Fibroblast of pulmonary artery (primary cell): ENCODE results near the gene C21orf58.
"Not testable (repeated sequence)": the region's sequence is repeated elsewhere in the genome, so short reads cannot be mapped to it uniquely, and the experiment has no call there.

Experiments used
- DNase-seq: peaks from one replicate; pipeline ENCODE4 v3.0.0-alpha.2; 2010; ENCODE audit warnings: low read depth
- H3K4me3 ChIP-seq: replicated peaks from 2 replicates; pipeline ENCODE4 v1.5.1; 2011; ENCODE audit warnings: low read depth, mild to moderate bottlenecking, control low read depth, low read length, moderate library complexity
- TF ChIP-seq, protein P1 (sequence below): IDR thresholded peaks from 2 replicates; pipeline ENCODE4 v1.5.1; 2011; ENCODE audit warnings: mild to moderate bottlenecking, control low read depth, low read length, inconsistent platforms; ENCODE audit errors: missing control alignments

Gene C21orf58

DNA sequence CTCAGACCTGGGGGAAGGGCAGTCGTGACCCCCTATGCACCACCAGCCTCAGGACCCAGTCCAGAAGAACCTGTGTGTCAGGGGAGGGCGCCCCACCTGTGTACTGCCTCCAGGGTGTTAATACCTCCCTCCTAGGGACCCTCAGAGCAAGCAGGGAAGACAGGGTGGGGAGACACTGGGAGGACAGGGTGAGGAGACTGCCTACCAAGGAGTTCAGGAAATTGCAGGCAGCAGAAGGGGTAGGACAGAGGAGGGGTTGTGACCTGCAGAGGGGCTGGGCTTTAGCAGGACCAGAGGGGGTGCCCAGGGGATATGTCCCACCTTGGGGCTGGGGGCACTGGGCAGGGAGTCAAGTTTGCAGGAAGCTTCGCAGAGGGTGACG is 5.2 kb downstream of the C21orf58 start:
- DNase-seq: no peak
- no peak overlapping the region for H3K4me3 ChIP-seq
- TF ChIP-seq, protein P1, sequence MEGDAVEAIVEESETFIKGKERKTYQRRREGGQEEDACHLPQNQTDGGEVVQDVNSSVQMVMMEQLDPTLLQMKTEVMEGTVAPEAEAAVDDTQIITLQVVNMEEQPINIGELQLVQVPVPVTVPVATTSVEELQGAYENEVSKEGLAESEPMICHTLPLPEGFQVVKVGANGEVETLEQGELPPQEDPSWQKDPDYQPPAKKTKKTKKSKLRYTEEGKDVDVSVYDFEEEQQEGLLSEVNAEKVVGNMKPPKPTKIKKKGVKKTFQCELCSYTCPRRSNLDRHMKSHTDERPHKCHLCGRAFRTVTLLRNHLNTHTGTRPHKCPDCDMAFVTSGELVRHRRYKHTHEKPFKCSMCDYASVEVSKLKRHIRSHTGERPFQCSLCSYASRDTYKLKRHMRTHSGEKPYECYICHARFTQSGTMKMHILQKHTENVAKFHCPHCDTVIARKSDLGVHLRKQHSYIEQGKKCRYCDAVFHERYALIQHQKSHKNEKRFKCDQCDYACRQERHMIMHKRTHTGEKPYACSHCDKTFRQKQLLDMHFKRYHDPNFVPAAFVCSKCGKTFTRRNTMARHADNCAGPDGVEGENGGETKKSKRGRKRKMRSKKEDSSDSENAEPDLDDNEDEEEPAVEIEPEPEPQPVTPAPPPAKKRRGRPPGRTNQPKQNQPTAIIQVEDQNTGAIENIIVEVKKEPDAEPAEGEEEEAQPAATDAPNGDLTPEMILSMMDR: no peak

DNA sequence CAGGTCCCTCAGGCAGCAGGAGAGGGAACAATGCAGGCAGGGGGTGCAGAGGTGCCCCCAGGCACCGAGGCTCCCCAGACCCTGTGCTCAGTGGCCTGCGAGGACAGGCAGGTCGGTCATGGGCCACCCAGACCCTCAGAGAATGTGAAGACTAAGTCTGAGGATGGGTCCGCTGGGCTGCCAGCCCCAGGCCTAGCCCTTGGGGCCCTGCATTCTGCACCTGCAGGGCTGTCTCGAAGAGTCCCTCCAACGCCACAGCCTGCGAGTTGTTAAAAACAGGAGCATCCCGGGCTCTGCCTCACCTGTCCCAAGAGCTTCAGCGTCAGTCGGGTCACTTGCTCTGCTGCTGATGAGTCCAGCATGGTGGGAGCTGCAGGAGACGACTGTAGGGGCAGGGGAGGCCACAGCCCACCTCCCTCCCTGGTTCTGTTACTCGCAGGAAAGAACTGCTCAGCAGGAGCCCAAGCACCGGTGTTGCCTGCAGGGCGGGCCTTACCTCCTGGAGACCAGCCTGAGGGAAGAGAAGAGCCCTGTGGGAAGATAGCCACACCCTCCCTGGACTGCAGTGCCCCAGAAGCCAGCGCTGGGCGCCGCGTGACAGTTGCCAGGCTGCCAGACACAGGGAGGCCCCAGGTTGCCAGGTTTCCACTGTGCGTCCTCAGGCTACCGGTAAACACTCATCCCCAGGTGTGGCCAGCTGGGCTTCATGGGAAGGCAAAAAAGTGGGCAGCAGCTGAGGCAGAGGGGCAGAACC is 5.8 kb downstream of the C21orf58 start:
- TF ChIP-seq, protein P1: no peak
- no peak for DNase-seq
- no peak overlapping the region for H3K4me3 ChIP-seq

DNA sequence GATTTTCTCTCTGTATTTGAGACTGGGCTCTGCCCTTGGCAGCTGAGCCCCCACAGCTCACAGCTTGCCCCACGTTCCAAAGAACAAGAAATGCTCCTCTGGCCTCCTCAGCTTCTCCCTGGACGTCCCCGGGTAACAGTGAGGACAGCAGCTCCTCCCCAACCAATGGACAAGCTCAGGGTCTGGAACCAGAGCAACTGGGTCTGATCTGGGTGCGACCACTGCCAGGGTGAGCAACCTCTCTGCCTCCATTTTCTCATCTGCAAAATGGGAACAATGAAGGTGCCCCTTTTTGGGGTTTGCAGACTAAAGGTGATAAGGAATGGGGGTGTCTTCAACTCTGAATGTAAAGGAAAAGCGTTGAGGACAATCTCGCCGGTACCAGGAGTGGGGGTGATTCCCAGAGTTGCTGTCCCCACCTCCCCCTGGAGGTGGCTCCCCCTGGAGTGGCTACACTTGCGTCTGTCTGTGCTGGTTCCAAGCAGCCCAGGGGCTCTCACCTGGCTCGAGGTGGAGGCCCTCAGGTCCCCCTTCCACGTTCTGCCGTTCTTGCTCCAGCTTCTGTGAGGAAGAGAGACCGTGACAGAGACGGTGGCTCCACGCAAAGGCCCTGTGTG is 6.9 kb downstream of the C21orf58 start:
- TF ChIP-seq, protein P1: no peak
- DNase-seq: no peak
- H3K4me3 ChIP-seq: no peak overlapping the region

DNA sequence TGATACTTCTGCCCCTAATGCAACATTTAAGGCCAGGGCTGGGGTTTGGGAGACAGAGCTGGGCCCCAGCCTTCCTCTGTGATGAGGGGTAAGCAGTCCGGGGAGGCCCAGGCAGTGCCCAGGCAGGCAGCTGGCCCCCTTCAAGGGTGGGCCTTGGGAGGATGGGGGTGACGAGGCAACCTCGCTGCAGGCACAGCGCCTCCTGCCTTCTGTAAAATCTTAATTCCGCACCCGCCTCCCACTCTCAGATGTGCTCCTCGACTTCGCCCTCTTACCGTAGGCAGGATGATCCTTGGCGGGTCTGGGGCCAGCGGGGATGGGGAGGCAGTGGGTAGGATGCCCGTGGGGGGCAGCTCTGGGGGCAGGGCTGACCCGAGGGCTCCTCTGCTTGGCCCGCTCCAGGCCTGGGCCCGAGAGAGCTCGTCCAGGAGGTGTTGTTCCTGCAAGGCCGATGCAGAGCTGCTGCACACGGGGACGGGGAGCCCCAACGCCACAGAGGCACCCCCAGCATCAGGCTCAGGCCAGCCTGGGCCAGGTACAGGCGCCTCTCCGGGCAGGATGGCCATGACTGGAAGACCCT is 9.1 kb downstream of the C21orf58 start:
- no peak for DNase-seq
- TF ChIP-seq, protein P1: no peak
- no peak overlapping the region for H3K4me3 ChIP-seq

DNA sequence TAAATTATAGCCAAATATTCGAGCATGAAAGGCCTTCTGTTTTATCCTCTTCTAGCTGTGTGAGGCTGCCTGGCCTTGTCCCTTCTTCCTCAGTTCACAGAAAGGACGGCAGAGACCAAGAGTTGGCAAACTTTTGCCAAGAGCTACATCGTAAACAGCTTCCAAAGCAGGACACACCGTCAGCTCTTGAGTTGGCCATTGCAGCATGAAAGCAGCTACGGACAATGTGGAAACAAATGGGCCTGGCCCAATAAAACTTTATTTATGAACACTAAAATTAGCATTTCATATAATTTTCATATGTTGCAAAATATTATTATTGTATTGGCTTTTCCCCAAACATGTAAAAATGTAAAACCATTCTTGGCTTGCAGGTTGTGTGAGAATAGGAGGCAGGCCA is 10.7 kb downstream of the C21orf58 start:
- no peak for DNase-seq
- no peak overlapping the region for H3K4me3 ChIP-seq
- TF ChIP-seq, protein P1: no peak

DNA sequence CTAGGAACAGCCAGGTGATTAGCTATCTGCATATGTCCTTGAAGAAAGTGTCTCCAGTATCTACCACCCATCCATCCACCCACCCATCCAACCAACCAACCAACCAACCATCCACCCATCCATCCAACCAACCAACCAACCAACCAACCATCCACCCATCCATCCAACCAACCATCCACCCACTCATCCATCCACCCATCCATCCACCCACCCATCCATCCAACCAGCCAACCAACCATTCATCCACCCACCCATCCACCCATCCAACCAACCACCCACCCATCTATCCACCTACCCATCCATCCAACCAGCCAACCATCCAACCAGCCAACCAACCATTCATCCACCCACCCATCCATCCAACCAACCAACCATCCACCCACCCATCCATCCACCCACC is 12.1 kb downstream of the C21orf58 start:
- no peak for DNase-seq
- H3K4me3 ChIP-seq: no peak overlapping the region
- TF ChIP-seq, protein P1: no peak

DNA sequence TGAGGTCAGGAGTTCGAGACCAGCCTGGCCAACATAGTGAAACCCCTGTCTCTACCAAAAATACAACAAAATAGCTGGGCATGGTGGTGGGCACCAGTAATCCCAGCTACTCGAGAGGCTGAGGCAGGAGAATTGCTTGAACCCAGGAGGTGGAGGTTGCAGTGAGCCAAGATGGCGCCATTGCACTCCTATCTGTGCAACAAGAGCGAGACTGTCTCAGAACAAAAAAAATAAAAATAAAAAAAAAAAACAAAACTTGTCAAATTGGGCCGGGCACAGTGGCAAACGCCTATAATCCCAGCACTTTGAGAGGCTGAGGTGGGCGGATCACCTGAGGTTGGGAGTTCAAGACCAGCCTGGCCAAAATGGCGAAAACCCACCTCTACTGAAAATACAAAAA is 13.4 kb downstream of the C21orf58 start:
- DNase-seq, H3K4me3 ChIP-seq: not testable (repeated sequence)
